8988T (cell line): ENCODE results near the gene HNRNPUL1.
A peak's percentile ranks its signal among the peaks of the same experiment; 100 is the strongest.

Experiments
- DNase-seq: peaks from one replicate; pipeline ENCODE4 v3.0.0; 2011

HNRNPUL1 gene

GRCh38 chr19:41309180-41310032, 45.2 kb downstream of the HNRNPUL1 start:
- DNase-seq = no peak

GRCh38 chr19:41310033-41310831, 46.1 kb downstream of the HNRNPUL1 start, which contains the start of gene CCDC97:
TSS of gene CCDC97 (plus strand) at chr19:41310172. CDS start at chr19:41310311, 139 bp downstream.
- peak; percentile 60 for DNase-seq

GRCh38 chr19:41311072-41311471, 46.9 kb downstream of the HNRNPUL1 start:
- DNase-seq = no peak

GRCh38 chr19:41311613-41312012, 47.4 kb downstream of the HNRNPUL1 start:
- no peak for DNase-seq

GRCh38 chr19:41316306-41316920, 52.2 kb downstream of the HNRNPUL1 start:
- no peak for DNase-seq

- no peak for DNase-seq
These were observed 54.7 kb downstream of the HNRNPUL1 start for GRCh38 chr19:41318696-41319499.

- no peak for DNase-seq
These were observed 55.5 kb downstream of the HNRNPUL1 start for GRCh38 chr19:41319500-41320184.

GRCh38 chr19:41320185-41320518, 56.0 kb downstream of the HNRNPUL1 start:
- no peak for DNase-seq

- DNase-seq = no peak
These were observed 56.4 kb downstream of the HNRNPUL1 start for GRCh38 chr19:41320568-41320967.

- DNase-seq = no peak
These were observed 57.0 kb downstream of the HNRNPUL1 start for GRCh38 chr19:41321204-41321599.

- DNase-seq = peak; percentile 73
These were observed 57.6 kb downstream of the HNRNPUL1 start for GRCh38 chr19:41321600-41322270.

GRCh38 chr19:41322451-41322850, 58.3 kb downstream of the HNRNPUL1 start:
- DNase-seq = no peak

- DNase-seq = no peak
These were observed 58.9 kb downstream of the HNRNPUL1 start for GRCh38 chr19:41323023-41323422.

GRCh38 chr19:41323430-41324125, 59.4 kb downstream of the HNRNPUL1 start:
- DNase-seq = no peak

- DNase-seq = no peak
These were observed 60.1 kb downstream of the HNRNPUL1 start for GRCh38 chr19:41324231-41324702.

GRCh38 chr19:41324921-41325639, 60.9 kb downstream of the HNRNPUL1 start:
- no peak for DNase-seq

GRCh38 chr19:41325640-41325946, 61.4 kb downstream of the HNRNPUL1 start:
- DNase-seq = no peak

GRCh38 chr19:41325947-41326706, 62.0 kb downstream of the HNRNPUL1 start:
- DNase-seq = no peak

- no peak for DNase-seq
These were observed 63.0 kb downstream of the HNRNPUL1 start for GRCh38 chr19:41327076-41327575.
